ENCODE measurements around the gene RRM1.

DNA sequence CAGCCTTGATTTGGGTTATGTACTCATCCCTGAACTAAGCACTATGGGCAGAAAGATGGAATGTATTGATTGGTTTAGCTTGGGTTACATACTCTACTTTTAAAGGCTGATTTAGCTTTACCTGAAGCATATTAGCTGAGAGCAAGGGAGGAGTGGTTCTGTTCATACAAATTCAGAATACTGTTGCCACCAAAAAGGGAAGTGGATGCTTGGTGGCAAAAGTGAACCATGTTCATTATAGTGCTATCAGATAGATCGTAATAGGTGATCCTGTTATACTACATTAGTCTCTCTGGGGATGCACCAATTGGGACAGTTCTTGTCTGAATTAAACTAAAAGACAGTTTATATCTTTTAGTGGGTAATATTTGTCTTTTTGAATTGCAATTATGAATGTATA is 44.5 kb upstream of the RRM1 start:
- TF ChIP-seq, protein P1, sequence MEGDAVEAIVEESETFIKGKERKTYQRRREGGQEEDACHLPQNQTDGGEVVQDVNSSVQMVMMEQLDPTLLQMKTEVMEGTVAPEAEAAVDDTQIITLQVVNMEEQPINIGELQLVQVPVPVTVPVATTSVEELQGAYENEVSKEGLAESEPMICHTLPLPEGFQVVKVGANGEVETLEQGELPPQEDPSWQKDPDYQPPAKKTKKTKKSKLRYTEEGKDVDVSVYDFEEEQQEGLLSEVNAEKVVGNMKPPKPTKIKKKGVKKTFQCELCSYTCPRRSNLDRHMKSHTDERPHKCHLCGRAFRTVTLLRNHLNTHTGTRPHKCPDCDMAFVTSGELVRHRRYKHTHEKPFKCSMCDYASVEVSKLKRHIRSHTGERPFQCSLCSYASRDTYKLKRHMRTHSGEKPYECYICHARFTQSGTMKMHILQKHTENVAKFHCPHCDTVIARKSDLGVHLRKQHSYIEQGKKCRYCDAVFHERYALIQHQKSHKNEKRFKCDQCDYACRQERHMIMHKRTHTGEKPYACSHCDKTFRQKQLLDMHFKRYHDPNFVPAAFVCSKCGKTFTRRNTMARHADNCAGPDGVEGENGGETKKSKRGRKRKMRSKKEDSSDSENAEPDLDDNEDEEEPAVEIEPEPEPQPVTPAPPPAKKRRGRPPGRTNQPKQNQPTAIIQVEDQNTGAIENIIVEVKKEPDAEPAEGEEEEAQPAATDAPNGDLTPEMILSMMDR (IDR thresholded peaks at IDR 0.05; ENCODE audit: low read depth, low read length), result no peak
- TF ChIP-seq MYC (IDR thresholded peaks at IDR 0.05; ENCODE audit: low read depth, low read length), result no peak

All from NB4 (cell line).